Keratinocyte (primary cell): ENCODE results near the gene VPS9D1.

ENCODE experiments used
- CTCF ChIP-seq, 3 experiments: IDR thresholded peaks in 1 of 3; conservative IDR thresholded peaks in 1 of 3; optimal IDR thresholded peaks in 1 of 3; 2 replicates in 2 of 3; 3 replicates in 1 of 3; pipeline versions ENCODE3 to v1.5.1; 2011; ENCODE audit warnings: low read length in 3 of 3, mild to moderate bottlenecking in 3 of 3, moderate library complexity in 2 of 3, control low read depth in 1 of 3, inconsistent platforms in 1 of 3; ENCODE audit not compliant: insufficient read depth in 2 of 3; ENCODE audit errors: extremely low read depth in 1 of 3
- EZH2 ChIP-seq: IDR thresholded peaks from one replicate; pipeline ENCODE4 v1.6.1; 2012; ENCODE audit warnings: inconsistent platforms, mild to moderate bottlenecking, low read length, moderate library complexity

DNA sequence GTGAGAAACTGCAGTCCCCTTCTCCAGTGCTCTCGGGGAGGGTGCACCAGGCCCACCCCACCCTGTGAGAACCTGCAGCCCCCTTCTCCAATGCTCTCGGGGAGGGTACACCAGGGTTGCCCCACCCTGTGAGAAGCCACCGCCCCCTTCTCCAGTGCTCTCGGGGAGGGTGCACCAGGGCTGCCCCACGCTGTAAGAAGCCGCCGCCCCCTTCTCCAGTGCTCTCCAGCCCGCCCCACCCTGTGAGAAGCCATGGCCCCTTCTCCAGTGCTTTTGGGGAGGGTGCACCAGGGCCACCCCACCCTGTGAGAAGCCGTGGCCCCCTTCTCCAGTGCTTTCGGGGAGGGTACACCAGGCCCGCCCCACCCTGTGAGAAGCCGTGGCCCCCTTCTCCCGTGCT lies 50.9 kb downstream of the VPS9D1 start:
- TF ChIP-seq CTCF (optimal IDR thresholded peaks at IDR 0.05 in 1 of 3, IDR thresholded peaks at IDR 0.05 in 1 of 3, conservative IDR thresholded peaks at IDR 0.05 in 1 of 3; ENCODE audit: extremely low read depth in 1 of 3, insufficient read depth in 2 of 3, low read length in 3 of 3) (no peak), EZH2 (no peak)
